T-helper 1 cell treated with Interleukin-12 subunit alpha and Interleukin-12 subunit beta and Interleukin-4 antibody, amounts not matched to agents 30 μg/mL and 1 μg/mL, for 36 hours (primary cell): ENCODE measurements around the gene FEN1.

Experiments
- H3K27ac Mint-ChIP-seq: one replicate; pipeline ENCODE4 v1.8.0; 2021; ENCODE audit warnings: mild to moderate bottlenecking, mixed read lengths
- H3K27me3 Mint-ChIP-seq: one replicate; pipeline ENCODE4 v1.8.0; 2021; ENCODE audit warnings: low read depth, mixed read lengths
- H3K36me3 Mint-ChIP-seq: one replicate; pipeline ENCODE4 v1.8.0; 2021; ENCODE audit warnings: low read depth, mixed read lengths
- H3K4me1 Mint-ChIP-seq: one replicate; pipeline ENCODE4 v1.8.0; 2021; ENCODE audit warnings: low read depth, mixed read lengths
- H3K4me3 Mint-ChIP-seq: one replicate; pipeline ENCODE4 v1.8.0; 2021; ENCODE audit warnings: mild to moderate bottlenecking, moderate library complexity, mixed read lengths
- H3K9me3 Mint-ChIP-seq: one replicate; pipeline ENCODE4 v1.8.0; 2021; ENCODE audit warnings: mixed read lengths

FEN1 gene

GRCh38 chr11:61792310-61793082, at the start of gene FEN1, which contains the start of gene TMEM258:
FEN1 (plus strand) TSS chr11:61792911; CDS start chr11:61795362, 2,451 bp downstream.
TMEM258 (minus strand) TSS chr11:61792599; CDS start chr11:61792558, 41 bp downstream.
- Mint-ChIP-seq H3K27ac (peak within 1 kb of the TSS; percentile 97), H3K4me1 (peaks cover 42% of the 10 kb centered on the region), H3K27me3 (no peaks in the 10 kb centered on the region), H3K9me3 (no peaks in the 10 kb centered on the region), H3K4me3 (peak within 1 kb of the TSS; percentile 87), H3K36me3 (peaks cover 40% of the 10 kb centered on the region)

- Mint-ChIP-seq H3K36me3 (no peaks in the 10 kb centered on the region), H3K4me3 (no peak overlapping the region), H3K27me3 (no peaks in the 10 kb centered on the region), H3K9me3 (no peaks in the 10 kb centered on the region), H3K4me1 (no peaks in the 10 kb centered on the region), H3K27ac (no peak overlapping the region)
Observed at GRCh38 chr11:61743486-61744095, 49.1 kb upstream of the FEN1 start.

DNA sequence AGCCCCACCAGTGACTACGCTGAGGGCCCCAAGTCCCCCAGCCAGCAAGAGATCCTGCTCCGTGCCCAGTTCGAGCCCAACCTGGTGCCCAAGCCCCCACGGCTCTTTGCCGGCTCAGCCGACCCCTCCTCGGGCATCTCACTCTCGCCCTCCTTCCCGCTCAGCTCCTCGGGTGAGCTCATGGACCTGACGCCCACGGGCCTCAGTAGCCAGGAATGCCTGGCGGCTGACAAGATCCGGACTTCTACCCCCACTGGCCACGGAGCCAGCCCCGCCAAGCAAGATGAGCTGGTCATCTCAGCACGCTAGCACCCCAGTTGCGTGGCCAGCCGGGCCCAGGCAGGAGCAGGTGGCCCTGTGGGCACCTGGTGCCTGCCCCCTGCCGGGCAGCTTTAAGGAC, 48.5 kb upstream of the FEN1 start:
- Mint-ChIP-seq H3K4me1 (no peaks in the 10 kb centered on the region), H3K4me3 (no peak overlapping the region), H3K27me3 (peaks cover 3% of the 10 kb centered on the region), H3K9me3 (no peaks in the 10 kb centered on the region), H3K36me3 (no peaks in the 10 kb centered on the region), H3K27ac (no peak overlapping the region)

DNA sequence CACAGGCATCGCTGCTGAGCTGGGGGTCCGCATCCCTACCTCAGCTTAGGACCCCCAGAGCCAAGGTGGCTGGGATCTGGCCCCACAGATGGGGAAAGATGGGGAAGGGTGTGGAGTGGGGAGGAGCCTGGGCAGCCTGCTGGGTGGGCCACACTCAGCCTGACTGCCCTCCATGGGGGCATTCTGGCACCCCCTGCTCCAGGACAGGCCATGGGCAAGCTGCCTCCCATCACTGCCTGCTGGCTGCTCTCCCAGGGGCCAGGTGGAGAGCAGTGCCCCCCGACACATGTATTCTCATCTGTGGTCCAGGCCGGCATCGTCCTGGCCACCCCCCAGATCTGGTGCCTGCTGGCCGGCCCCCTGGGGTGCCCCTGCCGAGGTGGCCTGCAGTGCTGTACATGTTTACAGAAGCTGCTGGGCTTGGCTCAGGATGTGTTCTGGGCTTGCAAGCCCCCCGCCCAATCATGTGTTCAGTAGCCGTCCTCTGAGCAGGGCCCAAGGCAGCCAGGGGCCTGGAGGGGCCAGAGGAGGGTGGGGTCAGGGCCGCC, 48.0 kb upstream of the FEN1 start:
- peaks cover 7% of the 10 kb centered on the region for H3K27me3 Mint-ChIP-seq
- H3K27ac Mint-ChIP-seq: no peak overlapping the region
- H3K4me1 Mint-ChIP-seq: no peaks in the 10 kb centered on the region
- H3K9me3 Mint-ChIP-seq: no peaks in the 10 kb centered on the region
- H3K4me3 Mint-ChIP-seq: no peak overlapping the region
- H3K36me3 Mint-ChIP-seq: no peaks in the 10 kb centered on the region

DNA sequence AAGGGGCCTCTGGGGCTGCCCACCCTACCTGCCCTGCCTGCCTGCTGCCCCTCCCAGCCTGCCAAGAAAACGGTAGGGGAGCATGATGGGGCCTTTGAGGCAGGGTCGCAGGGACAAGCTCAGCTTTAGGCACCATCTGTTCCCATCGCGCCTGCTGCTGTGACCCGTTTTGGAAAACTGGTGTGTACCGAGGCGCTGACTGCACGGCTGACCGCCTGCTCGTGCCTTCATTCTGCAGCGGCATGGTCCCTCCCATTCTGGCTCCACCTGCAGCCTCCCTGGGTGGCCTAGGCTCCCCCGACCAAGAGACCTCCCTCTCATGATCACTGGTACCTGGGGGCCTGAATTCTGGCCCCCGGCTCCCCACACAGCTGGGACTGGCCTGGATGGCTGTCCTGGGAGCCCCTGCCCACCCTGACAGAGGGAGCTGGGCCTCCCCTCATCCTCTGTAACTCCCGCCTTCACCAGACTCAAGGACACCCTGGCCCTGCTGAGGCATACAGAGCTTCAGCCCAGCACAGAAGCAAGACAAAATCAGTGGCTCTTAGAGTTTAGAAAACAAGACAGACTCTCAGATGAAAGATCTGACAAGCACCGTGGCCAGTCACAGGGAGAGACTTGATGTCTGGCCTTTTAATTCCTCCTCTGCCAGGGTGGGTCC, 46.8 kb upstream of the FEN1 start:
- Mint-ChIP-seq H3K4me3 (no peak overlapping the region), H3K9me3 (no peaks in the 10 kb centered on the region), H3K36me3 (no peaks in the 10 kb centered on the region), H3K27me3 (peaks cover 11% of the 10 kb centered on the region), H3K4me1 (peaks cover under 1% of the 10 kb centered on the region), H3K27ac (no peak overlapping the region)

- Mint-ChIP-seq H3K36me3 (no peaks in the 10 kb centered on the region), H3K27ac (no peak overlapping the region)
Observed at GRCh38 chr11:61746442-61747191, 46.1 kb upstream of the FEN1 start.

GRCh38 chr11:61747192-61747966, 45.3 kb upstream of the FEN1 start:
- no peak overlapping the region for H3K4me3 Mint-ChIP-seq
- H3K36me3 Mint-ChIP-seq: no peaks in the 10 kb centered on the region
- H3K4me1 Mint-ChIP-seq: peaks cover 4% of the 10 kb centered on the region
- H3K9me3 Mint-ChIP-seq: no peaks in the 10 kb centered on the region
- peaks cover 24% of the 10 kb centered on the region for H3K27me3 Mint-ChIP-seq
- H3K27ac Mint-ChIP-seq: no peak overlapping the region

More at GRCh38 chr11:61746442-61747191, 46.1 kb upstream of the FEN1 start:
- peaks cover 2% of the 10 kb centered on the region for H3K4me1 Mint-ChIP-seq
- H3K4me3 Mint-ChIP-seq: no peak overlapping the region
- no peaks in the 10 kb centered on the region for H3K9me3 Mint-ChIP-seq
- peaks cover 18% of the 10 kb centered on the region for H3K27me3 Mint-ChIP-seq

DNA sequence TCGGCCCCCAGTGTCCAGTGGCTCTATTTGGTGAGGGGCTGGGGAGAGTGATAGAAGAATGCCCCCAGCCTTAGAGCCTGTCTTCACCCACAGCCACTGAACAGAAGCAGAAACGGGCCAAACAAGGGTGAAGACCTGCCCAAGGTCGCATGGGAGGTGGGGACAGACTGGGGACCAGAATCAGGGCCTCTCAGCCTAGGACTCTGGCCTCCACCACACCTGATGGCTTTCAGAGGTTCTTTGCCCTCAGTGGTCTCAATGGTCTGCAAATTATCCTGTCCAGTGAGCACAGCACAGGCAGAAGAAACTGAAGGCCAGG, 44.8 kb upstream of the FEN1 start:
- H3K27ac Mint-ChIP-seq: no peak overlapping the region
- H3K9me3 Mint-ChIP-seq: no peaks in the 10 kb centered on the region
- peaks cover 26% of the 10 kb centered on the region for H3K27me3 Mint-ChIP-seq
- peaks cover 4% of the 10 kb centered on the region for H3K4me1 Mint-ChIP-seq
- H3K4me3 Mint-ChIP-seq: no peak overlapping the region
- H3K36me3 Mint-ChIP-seq: no peaks in the 10 kb centered on the region

DNA sequence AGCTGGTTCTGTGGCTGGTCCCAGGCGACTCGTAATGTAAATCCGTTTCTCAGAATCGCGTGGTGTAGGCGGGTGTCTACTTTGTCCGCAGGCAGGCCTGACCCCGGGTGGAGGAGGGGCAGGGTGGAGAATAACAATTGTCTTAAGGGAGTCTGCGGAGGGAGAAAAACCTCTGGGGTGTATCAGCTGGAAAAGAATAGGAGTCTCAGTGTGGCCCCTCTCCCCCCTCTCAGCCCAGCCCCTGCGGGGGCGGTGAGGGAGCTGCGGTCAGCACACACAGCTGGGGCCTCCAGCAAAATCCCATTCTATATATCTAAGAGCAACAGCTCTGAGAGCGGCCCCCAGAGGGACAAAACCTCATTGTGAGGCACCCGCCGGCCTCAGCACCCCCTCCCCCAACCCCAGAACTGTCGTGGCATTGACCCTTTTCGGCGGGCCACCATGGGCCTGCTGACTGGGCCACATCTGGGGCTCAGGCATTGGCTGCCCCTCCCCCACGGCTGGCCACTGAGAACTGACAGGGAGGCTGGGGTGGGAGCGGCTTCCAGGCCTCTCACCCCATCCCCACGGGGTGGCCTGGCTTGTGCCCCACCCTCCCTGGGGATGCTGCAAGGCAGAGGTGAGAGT, 43.0 kb upstream of the FEN1 start:
- Mint-ChIP-seq H3K4me3 (no peak overlapping the region), H3K27ac (no peak overlapping the region), H3K9me3 (no peaks in the 10 kb centered on the region), H3K4me1 (peaks cover 6% of the 10 kb centered on the region), H3K36me3 (peaks cover 2% of the 10 kb centered on the region), H3K27me3 (peaks cover 38% of the 10 kb centered on the region)

DNA sequence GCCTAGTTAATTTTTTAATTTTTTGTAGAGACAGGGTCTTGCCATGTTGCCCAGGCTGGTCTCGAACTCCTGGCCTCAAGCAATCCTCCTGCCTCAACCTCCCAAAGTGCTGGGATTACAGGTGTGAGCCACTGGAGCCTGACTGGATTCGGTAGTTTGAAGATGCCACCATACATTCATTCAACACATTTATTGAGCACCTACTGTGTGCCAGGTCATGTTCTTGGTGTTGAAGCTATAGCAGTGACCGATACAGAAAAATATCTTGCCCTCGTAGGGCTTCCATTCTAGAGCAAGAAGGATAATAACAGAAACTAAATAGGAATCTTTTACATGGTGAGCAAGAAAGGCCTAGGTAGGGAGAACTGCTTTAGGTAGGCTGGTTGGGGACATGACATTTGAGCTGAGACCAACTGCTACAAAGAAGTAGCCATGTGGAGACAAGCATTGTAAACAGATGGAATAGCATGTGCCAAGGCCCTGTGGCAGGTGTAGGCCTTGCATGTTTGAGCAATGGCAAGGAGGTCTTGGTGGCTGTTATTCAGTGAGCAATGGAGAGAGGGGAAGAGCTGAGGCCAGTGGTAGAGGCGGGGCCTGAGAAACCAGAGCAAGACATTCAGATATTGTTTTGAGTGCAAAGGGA, 42.0 kb upstream of the FEN1 start:
- H3K9me3 Mint-ChIP-seq: no peaks in the 10 kb centered on the region
- peaks cover 38% of the 10 kb centered on the region for H3K27me3 Mint-ChIP-seq
- peak overlapping the region; percentile 53 for H3K4me3 Mint-ChIP-seq
- peaks cover 2% of the 10 kb centered on the region for H3K36me3 Mint-ChIP-seq
- H3K4me1 Mint-ChIP-seq: peaks cover 6% of the 10 kb centered on the region
- no peak overlapping the region for H3K27ac Mint-ChIP-seq

DNA sequence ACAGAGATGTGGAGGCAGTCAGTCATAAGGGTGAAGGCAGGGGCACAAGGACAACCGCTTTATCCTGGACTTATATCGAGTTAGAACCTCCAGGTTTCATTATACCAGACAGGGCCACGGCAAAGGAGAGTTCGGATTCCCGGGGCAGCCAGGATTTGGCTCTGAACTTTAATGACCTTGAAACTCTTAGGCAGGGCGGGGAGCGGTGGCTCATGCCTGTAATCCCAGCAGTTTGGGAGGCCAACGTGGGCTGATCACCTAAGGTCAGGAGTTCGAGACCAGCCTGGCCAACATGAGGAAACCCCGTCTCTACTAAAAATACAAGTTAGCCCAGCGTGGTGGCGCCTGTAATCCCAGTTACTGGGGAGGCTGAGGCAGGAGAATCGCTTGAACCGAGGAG, 41.3 kb upstream of the FEN1 start:
- Mint-ChIP-seq H3K27me3 (peaks cover 38% of the 10 kb centered on the region), H3K4me3 (no peak overlapping the region), H3K27ac (no peak overlapping the region), H3K4me1 (peaks cover 11% of the 10 kb centered on the region), H3K36me3 (peaks cover 2% of the 10 kb centered on the region), H3K9me3 (no peaks in the 10 kb centered on the region)

DNA sequence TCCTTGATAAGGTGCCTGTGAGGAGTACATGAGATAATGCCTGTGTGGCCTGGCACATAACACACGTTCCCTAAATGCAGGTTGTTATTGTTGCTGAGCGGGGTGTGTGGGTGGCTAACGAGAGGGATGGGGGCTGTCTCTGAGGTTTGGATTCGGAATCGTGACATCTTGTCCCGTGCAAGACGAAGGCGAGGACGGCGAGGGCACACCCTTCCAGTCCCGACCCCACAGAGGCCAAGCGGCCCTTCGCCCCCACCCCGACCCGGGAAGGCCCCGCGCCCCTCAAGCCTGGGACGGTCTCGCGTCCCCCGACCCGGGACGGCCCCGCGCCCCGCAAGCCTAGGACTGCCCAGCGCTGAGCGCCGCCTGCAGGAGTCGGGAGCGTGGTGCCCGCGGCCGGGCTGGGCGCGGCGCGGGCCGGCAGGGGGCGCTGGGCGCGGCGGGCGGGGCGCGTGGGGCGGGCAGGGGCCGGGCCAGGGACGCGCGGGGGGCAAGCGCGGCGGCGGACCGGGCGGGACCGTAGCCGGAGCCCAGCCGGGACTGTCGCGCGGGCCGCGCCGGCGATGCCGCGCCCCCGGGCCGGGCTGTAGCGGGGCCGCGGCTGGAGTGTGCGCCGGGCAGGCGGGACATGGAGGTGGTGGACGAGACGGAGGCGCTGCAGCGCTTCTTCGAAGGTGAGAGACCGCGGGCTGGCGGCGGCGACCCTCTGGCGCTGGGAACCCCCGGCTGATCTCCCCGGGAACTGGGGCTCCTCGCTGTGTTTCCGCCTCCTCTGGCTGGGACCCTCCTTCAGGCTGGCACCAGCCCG, 40.4 kb upstream of the FEN1 start, which contains the start of gene MYRF:
Gene MYRF (plus strand): TSS at position 520 of the 808 bp plus-strand sequence. CDS start 109 bp downstream, at position 629.
- Mint-ChIP-seq H3K4me1 (peaks cover 14% of the 10 kb centered on the region), H3K9me3 (no peaks in the 10 kb centered on the region), H3K4me3 (peak within 1 kb of the TSS; percentile 72), H3K36me3 (peaks cover 2% of the 10 kb centered on the region), H3K27me3 (peaks cover 38% of the 10 kb centered on the region), H3K27ac (no peak within 1 kb of the TSS)
